ENCODE results near the gene CPN1.
"Not testable (repeated sequence)": the region's sequence is repeated elsewhere in the genome, so short reads cannot be mapped to it uniquely, and the experiment has no call there.

The CPN1 gene

GRCh38 chr10:100082276-100082675 is 607 bp upstream of the CPN1 start:
- CTCF ChIA-PET, POLR2A ChIA-PET: not testable (repeated sequence)

GRCh38 chr10:100076750-100077149 is 4.9 kb downstream of the CPN1 start:
- Histone ChIP-seq H3K36me3 (ENCODE audit: control insufficient read depth in 4 of 4, insufficient read depth in 4 of 4, low read length in 3 of 4) (no peaks in the 10 kb centered on the region), H3K4me1 (ENCODE audit: control extremely low read depth in 1 of 4, control insufficient read depth in 4 of 4, insufficient read depth in 4 of 4, low read length in 3 of 4) (no peaks in the 10 kb centered on the region), H3K27me3 (replicated peaks in 2 of 5; ENCODE audit: control insufficient read depth in 4 of 5, insufficient read depth in 5 of 5, low read length in 4 of 5) (peaks cover 0 to 5% (median 0%) of the 10 kb centered on the region in 5 experiments), H3K4me3 (ENCODE audit: control insufficient read depth in 1 of 7, extremely low read depth in 1 of 7, insufficient read depth in 4 of 7, low read depth in 2 of 7, low read length in 6 of 7) (no peak overlapping the region), H3K9me3 (ENCODE audit: control extremely low read depth in 1 of 5, control insufficient read depth in 4 of 5, insufficient read depth in 2 of 5, low read depth in 1 of 5, low read length in 4 of 5) (no peaks in the 10 kb centered on the region), H3K27ac (ENCODE audit: insufficient read depth in 1 of 2, low read depth in 1 of 2, low read length in 2 of 2, poor library complexity in 1 of 2, severe bottlenecking in 2 of 2) (no peak overlapping the region)
- CTCF ChIA-PET = no interaction called here
- POLR2A ChIA-PET = no interaction called here
- no peak for DNase-seq
- WGBS (ENCODE audit: insufficient coverage) = 83% methylated on average over 1 of the region's 2 CpGs

More at GRCh38 chr10:100082276-100082675, 607 bp upstream of the CPN1 start:
- not testable (repeated sequence) for H3K4me1 ChIP-seq (ENCODE audit: control extremely low read depth in 1 of 4, control insufficient read depth in 4 of 4, insufficient read depth in 4 of 4, low read length in 3 of 4); H3K27ac ChIP-seq (ENCODE audit: insufficient read depth in 1 of 2, low read depth in 1 of 2, low read length in 2 of 2, poor library complexity in 1 of 2, severe bottlenecking in 2 of 2); H3K9me3 ChIP-seq (ENCODE audit: control extremely low read depth in 1 of 5, control insufficient read depth in 4 of 5, insufficient read depth in 2 of 5, low read depth in 1 of 5, low read length in 4 of 5); H3K4me3 ChIP-seq (ENCODE audit: control insufficient read depth in 1 of 7, extremely low read depth in 1 of 7, insufficient read depth in 4 of 7, low read depth in 2 of 7, low read length in 6 of 7); H3K27me3 ChIP-seq (replicated peaks in 2 of 5; ENCODE audit: control insufficient read depth in 4 of 5, insufficient read depth in 5 of 5, low read length in 4 of 5); DNase-seq; H3K36me3 ChIP-seq (ENCODE audit: control insufficient read depth in 4 of 4, insufficient read depth in 4 of 4, low read length in 3 of 4)

- ChIA-PET CTCF (no interaction called here), POLR2A (no interaction called here)
- Histone ChIP-seq H3K4me1 (ENCODE audit: control extremely low read depth in 1 of 4, control insufficient read depth in 4 of 4, insufficient read depth in 4 of 4, low read length in 3 of 4) (no peaks in the 10 kb centered on the region), H3K36me3 (ENCODE audit: control insufficient read depth in 4 of 4, insufficient read depth in 4 of 4, low read length in 3 of 4) (no peaks in the 10 kb centered on the region), H3K9me3 (ENCODE audit: control extremely low read depth in 1 of 5, control insufficient read depth in 4 of 5, insufficient read depth in 2 of 5, low read depth in 1 of 5, low read length in 4 of 5) (no peaks in the 10 kb centered on the region), H3K27me3 (replicated peaks in 2 of 5; ENCODE audit: control insufficient read depth in 4 of 5, insufficient read depth in 5 of 5, low read length in 4 of 5) (peaks cover 0 to 2% (median 0%) of the 10 kb centered on the region in 5 experiments), H3K27ac (ENCODE audit: insufficient read depth in 1 of 2, low read depth in 1 of 2, low read length in 2 of 2, poor library complexity in 1 of 2, severe bottlenecking in 2 of 2) (no peak overlapping the region), H3K4me3 (ENCODE audit: control insufficient read depth in 1 of 7, extremely low read depth in 1 of 7, insufficient read depth in 4 of 7, low read depth in 2 of 7, low read length in 6 of 7) (no peak overlapping the region)
- 96% methylated on average over 17 of the region's 18 CpGs for WGBS (ENCODE audit: insufficient coverage)
- no peak for DNase-seq
These were observed 6.0 kb downstream of the CPN1 start for GRCh38 chr10:100075426-100076220.

GRCh38 chr10:100072514-100072913 is 9.2 kb downstream of the CPN1 start:
- no peak for DNase-seq
- Histone ChIP-seq H3K36me3 (ENCODE audit: control insufficient read depth in 4 of 4, insufficient read depth in 4 of 4, low read length in 3 of 4) (no peaks in the 10 kb centered on the region), H3K4me3 (ENCODE audit: control insufficient read depth in 1 of 7, extremely low read depth in 1 of 7, insufficient read depth in 4 of 7, low read depth in 2 of 7, low read length in 6 of 7) (no peak overlapping the region), H3K9me3 (ENCODE audit: control extremely low read depth in 1 of 5, control insufficient read depth in 4 of 5, insufficient read depth in 2 of 5, low read depth in 1 of 5, low read length in 4 of 5) (no peaks in the 10 kb centered on the region), H3K4me1 (ENCODE audit: control extremely low read depth in 1 of 4, control insufficient read depth in 4 of 4, insufficient read depth in 4 of 4, low read length in 3 of 4) (no peaks in the 10 kb centered on the region), H3K27ac (ENCODE audit: insufficient read depth in 1 of 2, low read depth in 1 of 2, low read length in 2 of 2, poor library complexity in 1 of 2, severe bottlenecking in 2 of 2) (no peak overlapping the region), H3K27me3 (replicated peaks in 2 of 5; ENCODE audit: control insufficient read depth in 4 of 5, insufficient read depth in 5 of 5, low read length in 4 of 5) (no peaks in the 10 kb centered on the region)
- ChIA-PET POLR2A (no interaction called here), CTCF (no interaction called here)

GRCh38 chr10:100071529-100071928 is 10.1 kb downstream of the CPN1 start:
- CTCF ChIA-PET = no interaction called here
- H3K27me3 ChIP-seq (replicated peaks in 2 of 5; ENCODE audit: control insufficient read depth in 4 of 5, insufficient read depth in 5 of 5, low read length in 4 of 5) = no peaks in the 10 kb centered on the region
- no peak overlapping the region for H3K4me3 ChIP-seq (ENCODE audit: control insufficient read depth in 1 of 7, extremely low read depth in 1 of 7, insufficient read depth in 4 of 7, low read depth in 2 of 7, low read length in 6 of 7)
- H3K27ac ChIP-seq (ENCODE audit: insufficient read depth in 1 of 2, low read depth in 1 of 2, low read length in 2 of 2, poor library complexity in 1 of 2, severe bottlenecking in 2 of 2) = no peak overlapping the region
- 100% methylated on average over 1 of the region's 2 CpGs for WGBS (ENCODE audit: insufficient coverage)
- H3K9me3 ChIP-seq (ENCODE audit: control extremely low read depth in 1 of 5, control insufficient read depth in 4 of 5, insufficient read depth in 2 of 5, low read depth in 1 of 5, low read length in 4 of 5) = no peaks in the 10 kb centered on the region
- no peaks in the 10 kb centered on the region for H3K4me1 ChIP-seq (ENCODE audit: control extremely low read depth in 1 of 4, control insufficient read depth in 4 of 4, insufficient read depth in 4 of 4, low read length in 3 of 4)
- POLR2A ChIA-PET = no interaction called here
- DNase-seq = no peak
- no peaks in the 10 kb centered on the region for H3K36me3 ChIP-seq (ENCODE audit: control insufficient read depth in 4 of 4, insufficient read depth in 4 of 4, low read length in 3 of 4)

GRCh38 chr10:100067466-100067865 is 14.2 kb downstream of the CPN1 start:
- WGBS (ENCODE audit: insufficient coverage) = no CpG with 5 or more reads among the region's 1 CpG
- POLR2A ChIA-PET = no interaction called here
- no peak overlapping the region for H3K4me3 ChIP-seq (ENCODE audit: control insufficient read depth in 1 of 7, extremely low read depth in 1 of 7, insufficient read depth in 4 of 7, low read depth in 2 of 7, low read length in 6 of 7)
- no peak overlapping the region for H3K27ac ChIP-seq (ENCODE audit: insufficient read depth in 1 of 2, low read depth in 1 of 2, low read length in 2 of 2, poor library complexity in 1 of 2, severe bottlenecking in 2 of 2)
- peaks cover 0 to 5% (median 0%) of the 10 kb centered on the region in 5 experiments for H3K27me3 ChIP-seq (replicated peaks in 2 of 5; ENCODE audit: control insufficient read depth in 4 of 5, insufficient read depth in 5 of 5, low read length in 4 of 5)
- H3K9me3 ChIP-seq (ENCODE audit: control extremely low read depth in 1 of 5, control insufficient read depth in 4 of 5, insufficient read depth in 2 of 5, low read depth in 1 of 5, low read length in 4 of 5) = no peaks in the 10 kb centered on the region
- H3K4me1 ChIP-seq (ENCODE audit: control extremely low read depth in 1 of 4, control insufficient read depth in 4 of 4, insufficient read depth in 4 of 4, low read length in 3 of 4) = no peaks in the 10 kb centered on the region
- no peaks in the 10 kb centered on the region for H3K36me3 ChIP-seq (ENCODE audit: control insufficient read depth in 4 of 4, insufficient read depth in 4 of 4, low read length in 3 of 4)
- CTCF ChIA-PET = no interaction called here
- DNase-seq = no peak

GRCh38 chr10:100065084-100065660 is 16.5 kb downstream of the CPN1 start:
- H3K4me1 ChIP-seq (ENCODE audit: control extremely low read depth in 1 of 4, control insufficient read depth in 4 of 4, insufficient read depth in 4 of 4, low read length in 3 of 4) = no peaks in the 10 kb centered on the region
- peaks cover 0 to 5% (median 0%) of the 10 kb centered on the region in 5 experiments for H3K27me3 ChIP-seq (replicated peaks in 2 of 5; ENCODE audit: control insufficient read depth in 4 of 5, insufficient read depth in 5 of 5, low read length in 4 of 5)
- no peak for DNase-seq
- no peak overlapping the region for H3K4me3 ChIP-seq (ENCODE audit: control insufficient read depth in 1 of 7, extremely low read depth in 1 of 7, insufficient read depth in 4 of 7, low read depth in 2 of 7, low read length in 6 of 7)
- CTCF ChIA-PET = no interaction called here
- H3K36me3 ChIP-seq (ENCODE audit: control insufficient read depth in 4 of 4, insufficient read depth in 4 of 4, low read length in 3 of 4) = no peaks in the 10 kb centered on the region
- H3K27ac ChIP-seq (ENCODE audit: insufficient read depth in 1 of 2, low read depth in 1 of 2, low read length in 2 of 2, poor library complexity in 1 of 2, severe bottlenecking in 2 of 2) = no peak overlapping the region
- no peaks in the 10 kb centered on the region for H3K9me3 ChIP-seq (ENCODE audit: control extremely low read depth in 1 of 5, control insufficient read depth in 4 of 5, insufficient read depth in 2 of 5, low read depth in 1 of 5, low read length in 4 of 5)
- POLR2A ChIA-PET = no interaction called here
- WGBS (ENCODE audit: insufficient coverage) = 60% methylated on average over 16 of the region's 23 CpGs
